Retinal pigment epithelial cell (primary cell): ENCODE measurements around the gene BICRA.
A peak's percentile ranks its signal among the peaks of the same experiment; 100 is the strongest.
"Not testable (repeated sequence)": the region's sequence is repeated elsewhere in the genome, so short reads cannot be mapped to it uniquely, and the experiment has no call there.

Experiments used
- DNase-seq: peaks from one replicate; pipeline ENCODE4 v3.0.0-alpha.2; 2010; ENCODE audit warnings: low read depth
- H3K4me3 ChIP-seq: 2 replicates; pipeline ENCODE4 v1.5.1; 2011; ENCODE audit warnings: mild to moderate bottlenecking, low read length, control low read depth, moderate library complexity
- CTCF ChIP-seq: conservative IDR thresholded peaks from 2 replicates; pipeline ENCODE4 v1.5.1; 2011; ENCODE audit warnings: low read depth, low read length, control low read depth, inconsistent platforms

Gene BICRA

GRCh38 chr19:47593860-47594259, 15.1 kb upstream of the BICRA start:
- no peak for DNase-seq
- H3K4me3 ChIP-seq: no peak overlapping the region
- TF ChIP-seq CTCF: no peak

- no peak for DNase-seq
- H3K4me3 ChIP-seq: no peak overlapping the region
- no peak for TF ChIP-seq CTCF
These were observed 13.0 kb upstream of the BICRA start for GRCh38 chr19:47595944-47596343.

- no peak for TF ChIP-seq CTCF
- peak overlapping the region; percentile 48 for H3K4me3 ChIP-seq
- DNase-seq: peak; percentile 63
These were observed 10.3 kb upstream of the BICRA start for GRCh38 chr19:47598407-47599349.

- H3K4me3 ChIP-seq: peak overlapping the region; percentile 50
- DNase-seq: not testable (repeated sequence)
These were observed 9.2 kb upstream of the BICRA start for GRCh38 chr19:47599671-47600245.

GRCh38 chr19:47600246-47601179, 8.4 kb upstream of the BICRA start:
- no peak for TF ChIP-seq CTCF
- DNase-seq: peak; percentile 94
- H3K4me3 ChIP-seq: peak overlapping the region; percentile 57

- H3K4me3 ChIP-seq: no peak overlapping the region
- no peak for TF ChIP-seq CTCF
- no peak for DNase-seq
These were observed 7.6 kb upstream of the BICRA start for GRCh38 chr19:47601180-47601904.
